Uterus (tissue), 2 donors: ENCODE data around the gene POTEE.
"Not testable (repeated sequence)": the region's sequence is repeated elsewhere in the genome, so short reads cannot be mapped to it uniquely, and the experiment has no call there.

Source experiments
- CTCF ChIP-seq, 4 experiments: fragments of 200-600 bp in 2 of 4; fragments of 450-650 bp in 2 of 4; sonication (generic) in 2 of 4; IDR thresholded peaks; one replicate each; pipeline ENCODE4 v1.5.1; 2016 to 2019; ENCODE audit warnings: antibody characterized with exemption in 4 of 4, mild to moderate bottlenecking in 2 of 4, moderate library complexity in 1 of 4
- POLR2A ChIP-seq, 2 donors: fragments of 450-650 bp; IDR thresholded peaks; one replicate each; pipeline ENCODE4 v1.6.1; 2016; ENCODE audit warnings: antibody characterized with exemption in 2 of 2, mild to moderate bottlenecking in 1 of 2, moderate library complexity in 1 of 2

DNA sequence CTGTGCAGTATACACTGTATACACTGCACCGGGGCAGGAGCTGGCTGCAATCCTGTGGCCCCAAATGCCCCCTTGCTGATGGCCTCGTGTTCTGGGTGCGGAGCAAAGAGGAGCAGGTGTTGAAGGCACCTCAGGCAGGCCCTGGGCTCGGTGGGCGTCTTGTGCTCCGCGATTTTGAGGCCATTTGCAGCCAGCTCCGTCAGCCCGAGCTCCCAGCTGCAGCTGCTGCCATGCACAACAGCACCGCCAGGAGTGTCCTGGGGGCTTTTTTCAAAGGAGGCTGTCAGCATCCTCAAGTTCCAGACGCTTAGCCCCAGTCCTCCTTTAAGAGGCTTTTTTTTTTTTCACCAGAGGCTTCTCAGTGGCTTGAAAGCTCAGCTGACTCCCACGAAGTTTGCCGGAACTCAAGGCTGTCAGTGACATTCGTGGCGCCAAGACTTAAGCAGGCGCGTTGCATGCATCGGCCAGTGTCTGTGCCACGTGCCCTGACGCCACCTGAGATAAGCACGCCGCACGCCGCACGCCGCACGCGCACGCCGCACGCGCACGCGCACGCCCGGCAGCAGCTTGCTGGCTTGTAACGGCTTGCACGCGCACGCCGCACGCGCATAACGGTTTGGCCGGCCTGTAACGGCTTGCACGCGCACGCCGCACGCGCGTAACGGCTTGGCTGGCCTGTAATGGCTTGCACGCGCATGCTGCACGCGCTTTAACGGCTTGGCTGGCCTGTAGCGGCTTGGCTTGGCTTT lies 8.1 kb downstream of the POTEE start:
- not testable (repeated sequence) for TF ChIP-seq CTCF, POLR2A (IDR thresholded peaks at IDR 0.05)
